DND-41 (cell line): ENCODE data around the gene GP9.

Experiments
- EZH2 ChIP-seq: IDR thresholded peaks from 3 replicates; pipeline ENCODE4 v1.6.1; 2012; ENCODE audit warnings: borderline replicate concordance, low read depth, mild to moderate bottlenecking, moderate library complexity, low read length, inconsistent platforms; ENCODE audit not compliant: severe bottlenecking
- TF ChIP-seq, protein P1 (sequence below): IDR thresholded peaks from 2 replicates; pipeline ENCODE4 v1.5.1; 2012; ENCODE audit warnings: borderline replicate concordance, low read length, moderate library complexity, mild to moderate bottlenecking; ENCODE audit not compliant: poor library complexity, severe bottlenecking; ENCODE audit errors: extremely low read depth

DNA sequence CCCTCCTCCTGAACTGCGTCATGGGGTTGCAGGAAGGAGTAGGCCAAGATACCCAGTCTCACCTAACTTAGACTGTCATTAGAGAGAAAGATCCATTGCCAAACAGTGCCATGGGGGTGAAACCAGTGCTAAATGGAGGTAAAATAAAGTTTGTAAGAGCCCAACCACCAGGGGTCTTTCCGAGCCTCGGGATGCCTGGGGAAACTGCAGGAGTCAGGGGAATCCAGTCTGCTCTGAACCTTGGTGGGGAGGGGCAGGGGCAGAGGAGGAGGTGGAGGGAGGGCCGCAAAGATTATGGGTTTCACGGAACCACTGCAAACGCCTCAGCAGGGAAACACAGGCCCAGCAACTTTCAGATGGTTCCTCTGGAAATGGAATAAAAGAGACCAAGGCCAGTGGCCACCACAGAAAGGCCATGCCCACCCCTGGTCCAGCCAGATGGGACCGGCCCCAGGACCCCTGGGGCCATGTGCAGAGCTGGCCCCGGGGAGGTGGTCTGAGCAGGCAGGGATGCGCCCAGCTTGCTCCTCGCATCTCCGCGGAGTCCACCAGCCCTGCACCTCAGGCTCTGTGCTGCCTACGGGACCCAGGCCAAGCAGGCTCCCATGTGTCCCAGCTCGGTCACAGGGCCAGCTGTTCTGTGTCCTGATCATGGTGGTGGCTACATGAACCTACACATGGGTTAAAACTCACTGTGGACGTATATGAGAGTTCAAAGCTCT, 19.8 kb upstream of the GP9 start:
- TF ChIP-seq EZH2 = no peak
- TF ChIP-seq, protein P1, sequence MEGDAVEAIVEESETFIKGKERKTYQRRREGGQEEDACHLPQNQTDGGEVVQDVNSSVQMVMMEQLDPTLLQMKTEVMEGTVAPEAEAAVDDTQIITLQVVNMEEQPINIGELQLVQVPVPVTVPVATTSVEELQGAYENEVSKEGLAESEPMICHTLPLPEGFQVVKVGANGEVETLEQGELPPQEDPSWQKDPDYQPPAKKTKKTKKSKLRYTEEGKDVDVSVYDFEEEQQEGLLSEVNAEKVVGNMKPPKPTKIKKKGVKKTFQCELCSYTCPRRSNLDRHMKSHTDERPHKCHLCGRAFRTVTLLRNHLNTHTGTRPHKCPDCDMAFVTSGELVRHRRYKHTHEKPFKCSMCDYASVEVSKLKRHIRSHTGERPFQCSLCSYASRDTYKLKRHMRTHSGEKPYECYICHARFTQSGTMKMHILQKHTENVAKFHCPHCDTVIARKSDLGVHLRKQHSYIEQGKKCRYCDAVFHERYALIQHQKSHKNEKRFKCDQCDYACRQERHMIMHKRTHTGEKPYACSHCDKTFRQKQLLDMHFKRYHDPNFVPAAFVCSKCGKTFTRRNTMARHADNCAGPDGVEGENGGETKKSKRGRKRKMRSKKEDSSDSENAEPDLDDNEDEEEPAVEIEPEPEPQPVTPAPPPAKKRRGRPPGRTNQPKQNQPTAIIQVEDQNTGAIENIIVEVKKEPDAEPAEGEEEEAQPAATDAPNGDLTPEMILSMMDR = no peak
